GM21381 (cell line): Measurements from ENCODE around the gene MYO5B.

Source experiments
- ATAC-seq: cut with Tn5 transposase; IDR thresholded peaks from one replicate; pipeline ENCODE4 v1.9.1; 2021; ENCODE audit warnings: mild to moderate bottlenecking, moderate library complexity; ENCODE audit not compliant: unreplicated experiment

MYO5B gene

GRCh38 chr18:49973592-49973991, 221.4 kb downstream of the MYO5B start:
- no peak for ATAC-seq

GRCh38 chr18:49972535-49972934, 222.4 kb downstream of the MYO5B start:
- ATAC-seq, result no peak

- ATAC-seq, result no peak
Observed at GRCh38 chr18:49971462-49971861, 223.5 kb downstream of the MYO5B start.

DNA sequence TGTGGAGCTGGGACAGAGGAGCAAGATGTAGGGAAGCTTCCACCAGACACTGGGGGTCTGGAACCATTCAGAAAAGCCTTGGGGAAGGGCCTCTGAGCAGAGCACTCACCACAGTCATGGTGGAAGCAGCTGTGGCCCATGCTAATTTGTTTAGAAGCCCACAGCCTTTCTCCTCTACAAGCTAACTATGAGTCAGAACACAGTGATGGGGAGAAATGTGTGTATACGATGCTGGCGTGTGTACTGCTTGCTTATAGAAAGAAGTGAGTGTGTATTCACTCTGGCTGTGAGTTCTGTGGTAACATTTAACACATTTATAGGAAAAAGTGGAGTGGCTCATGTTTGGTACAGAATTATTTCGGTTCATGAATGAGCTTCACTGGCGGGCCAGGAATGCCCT, 224.6 kb downstream of the MYO5B start:
- ATAC-seq, result no peak

- ATAC-seq, result no peak
Observed at GRCh38 chr18:49968644-49969309, 226.2 kb downstream of the MYO5B start.

- ATAC-seq, result no peak
Observed at GRCh38 chr18:49967636-49968313, 227.2 kb downstream of the MYO5B start.

DNA sequence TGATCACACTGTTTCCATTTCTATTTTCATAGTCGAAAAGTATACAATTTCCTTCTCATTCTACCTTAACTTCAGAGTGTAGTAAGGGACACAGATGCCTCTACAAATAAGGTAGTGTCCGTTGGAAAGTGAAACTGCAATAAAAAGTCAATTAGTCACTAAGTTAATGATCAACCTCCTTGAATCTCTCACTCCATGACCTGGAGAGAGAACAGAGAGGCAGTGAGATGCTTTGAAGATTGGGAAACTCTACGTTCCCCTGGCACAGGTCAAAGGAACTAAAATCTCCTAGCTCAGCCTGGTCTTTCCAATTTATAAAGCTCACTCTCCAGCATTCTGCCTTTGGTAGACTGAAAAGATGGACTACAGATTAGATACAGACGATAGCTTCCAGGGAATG, 227.8 kb downstream of the MYO5B start:
- peak; percentile 85 for ATAC-seq

DNA sequence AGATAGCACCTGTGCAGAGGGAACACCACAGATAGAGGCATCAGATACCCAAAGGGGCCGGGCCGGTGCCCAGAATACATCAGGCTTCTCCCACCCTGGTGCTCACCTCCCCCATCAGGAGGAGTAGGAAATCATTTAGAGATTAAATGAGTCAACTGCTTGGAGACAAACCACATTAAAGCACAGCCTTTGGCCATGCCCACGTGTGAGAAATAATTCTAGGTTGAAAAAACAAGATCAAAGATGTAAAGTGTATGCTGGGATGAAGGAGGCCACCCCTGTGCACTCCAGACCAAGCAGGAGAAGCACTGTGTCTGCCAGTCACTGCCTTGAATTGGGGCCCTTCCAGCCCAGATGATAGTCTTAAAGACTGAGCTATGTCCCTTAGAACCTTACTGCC, 228.9 kb downstream of the MYO5B start:
- ATAC-seq, result no peak

- no peak for ATAC-seq
Observed at GRCh38 chr18:49963217-49963616, 231.7 kb downstream of the MYO5B start.

DNA sequence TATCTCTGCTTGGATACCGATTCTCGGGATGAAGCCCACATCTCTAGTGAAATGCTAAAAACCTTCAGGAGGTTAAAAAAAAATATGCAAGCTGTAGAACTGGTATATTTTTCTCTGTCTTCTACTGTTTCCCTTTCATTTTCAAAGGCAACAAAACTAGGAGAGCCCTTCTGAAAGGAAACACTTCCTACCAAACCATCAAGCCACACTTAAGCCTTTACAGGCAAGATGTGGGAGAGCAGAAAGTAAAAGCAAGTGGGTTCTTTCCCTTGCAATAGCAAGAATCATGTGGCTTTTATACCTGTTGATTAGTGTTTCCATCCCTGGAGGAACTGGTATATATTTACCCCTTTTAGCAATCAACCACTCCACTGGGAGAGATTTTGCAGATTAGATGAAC, 233.7 kb downstream of the MYO5B start:
- no peak for ATAC-seq

DNA sequence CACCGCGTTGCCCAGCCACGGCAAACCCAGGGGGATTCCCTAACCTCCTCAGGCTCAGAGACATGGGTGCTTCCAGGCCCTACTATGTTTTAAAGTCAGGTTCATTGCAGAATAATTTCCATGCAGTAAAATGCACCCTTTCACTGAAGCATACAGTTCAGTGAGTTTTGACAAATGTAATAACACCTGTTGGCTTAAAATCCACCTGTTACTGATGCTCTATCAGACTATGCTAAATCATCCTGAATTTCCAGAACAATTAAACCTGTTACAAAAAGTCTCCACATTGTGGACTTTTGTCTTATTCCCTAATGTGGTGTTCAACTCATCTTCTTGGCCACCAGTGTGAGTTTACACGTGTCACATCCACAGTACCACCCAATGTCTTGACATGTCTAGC, 234.6 kb downstream of the MYO5B start:
- ATAC-seq, result no peak

GRCh38 chr18:49959176-49959575, 235.8 kb downstream of the MYO5B start:
- peak; percentile 72 for ATAC-seq

DNA sequence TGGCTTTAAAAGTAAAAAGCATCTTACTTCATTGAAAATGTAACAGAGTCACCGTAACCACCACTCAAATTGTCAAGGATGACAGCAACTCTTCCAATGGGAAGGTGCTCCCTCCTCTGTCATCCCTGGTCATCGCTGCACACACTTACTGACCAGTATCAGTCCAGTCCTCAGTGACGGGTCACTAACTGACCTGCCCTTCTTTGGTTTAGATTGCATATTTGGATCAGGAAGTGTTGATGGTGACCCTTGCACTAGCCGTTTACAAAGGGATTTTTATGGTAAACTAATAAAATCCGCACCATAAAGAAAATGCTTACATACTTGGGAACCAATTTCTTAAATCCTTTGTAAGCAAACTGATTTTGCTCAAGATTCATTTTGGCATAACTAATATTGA, 239.7 kb downstream of the MYO5B start:
- ATAC-seq, result no peak

- ATAC-seq, result no peak
Observed at GRCh38 chr18:49953391-49953790, 241.6 kb downstream of the MYO5B start.

- ATAC-seq, result no peak
Observed at GRCh38 chr18:49949951-49950395, 245.0 kb downstream of the MYO5B start.

GRCh38 chr18:49948975-49949374, 246.0 kb downstream of the MYO5B start:
- ATAC-seq, result no peak

- ATAC-seq, result no peak
Observed at GRCh38 chr18:49944663-49945062, 250.3 kb downstream of the MYO5B start.

DNA sequence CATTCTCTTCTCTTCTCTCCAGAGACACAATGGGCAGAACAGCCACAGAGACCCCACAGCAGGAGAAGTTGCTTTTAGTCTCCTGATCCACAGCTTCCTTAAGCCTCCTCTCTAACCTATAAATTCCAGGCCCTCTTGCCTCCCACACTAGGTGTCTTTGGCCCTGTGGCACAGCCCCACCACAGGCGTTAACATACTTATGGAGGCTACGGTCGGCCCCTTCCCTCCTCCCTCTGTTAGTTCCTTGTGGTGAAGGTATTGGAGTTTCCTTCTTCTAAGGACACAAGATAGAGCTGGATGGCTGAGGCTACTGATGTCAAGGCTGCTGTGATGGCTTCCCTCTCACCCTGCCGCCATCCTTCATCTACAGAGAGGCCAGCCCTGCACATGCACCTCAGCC, 258.1 kb downstream of the MYO5B start:
- ATAC-seq, result no peak

DNA sequence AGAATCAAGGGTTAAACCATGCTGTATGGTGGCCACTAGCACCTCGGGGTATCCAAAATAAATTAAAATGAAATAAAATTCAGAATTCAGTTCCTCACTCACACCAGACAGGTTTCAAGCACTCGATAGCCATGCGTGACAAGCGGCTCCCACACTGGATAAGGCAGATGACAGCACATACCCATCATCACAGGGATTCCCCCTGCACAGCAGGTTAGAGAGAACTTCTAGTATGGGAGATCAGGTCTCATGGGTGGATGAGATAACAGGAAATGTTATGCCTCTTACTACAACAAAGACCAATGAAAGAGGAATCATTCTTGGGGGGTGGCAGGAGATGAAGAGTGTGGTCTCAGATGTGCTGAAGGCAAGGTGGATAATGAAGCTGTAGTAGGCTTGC, 259.7 kb downstream of the MYO5B start:
- no peak for ATAC-seq

DNA sequence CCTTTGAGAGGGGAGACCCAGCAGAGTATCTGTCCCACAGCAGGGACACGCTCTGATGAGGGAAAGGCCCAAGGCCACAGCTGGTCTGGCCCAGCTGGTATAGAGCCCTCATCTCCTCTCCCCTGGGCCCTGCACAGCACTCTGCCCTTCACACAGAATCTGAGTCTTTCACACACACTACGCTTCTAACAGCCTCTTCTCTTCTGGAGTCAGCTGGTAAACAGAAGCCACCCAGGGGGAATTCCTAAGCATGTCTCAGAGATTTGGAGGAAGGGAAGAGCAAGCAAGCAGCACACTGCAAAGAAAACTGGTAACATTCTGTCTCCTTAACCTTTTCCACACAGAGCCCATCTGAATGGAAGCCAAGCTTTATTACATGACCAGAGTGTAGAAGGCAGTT, 260.5 kb downstream of the MYO5B start:
- no peak for ATAC-seq

DNA sequence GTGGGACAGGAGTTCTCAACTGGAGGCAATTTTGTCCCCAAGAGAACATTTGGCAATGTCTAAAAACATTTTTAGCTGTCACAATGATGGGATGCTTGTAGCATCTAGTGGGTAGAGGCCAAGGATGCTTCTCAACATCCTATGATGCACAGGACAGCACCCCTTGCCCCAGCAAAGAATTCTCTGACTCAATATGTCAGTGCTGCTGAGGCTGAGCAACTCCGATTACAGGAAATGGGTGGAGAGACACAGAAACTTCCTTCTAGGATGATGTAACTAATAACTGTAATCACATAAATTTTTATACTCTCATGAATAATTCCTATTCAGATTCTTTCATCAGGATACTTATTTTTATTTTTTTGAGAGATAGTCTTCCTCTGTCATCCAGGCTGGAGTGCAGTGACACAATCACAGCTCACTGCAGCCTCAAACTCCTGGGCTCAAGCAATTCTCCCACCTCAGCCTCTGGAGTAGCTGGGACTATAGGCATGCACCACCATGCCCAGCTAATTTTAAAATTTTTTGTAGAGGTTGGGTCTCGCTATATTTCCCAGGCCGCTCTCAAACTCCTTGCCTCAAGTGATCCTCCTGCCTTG, 261.3 kb downstream of the MYO5B start:
- ATAC-seq, result no peak

- ATAC-seq, result no peak
Observed at GRCh38 chr18:49931760-49932159, 263.2 kb downstream of the MYO5B start.
